Measurements from ENCODE around the gene MAFG. TPM values are rescaled to one million over a fixed set of nuclear protein-coding genes. Genes with fewer than 3 reads are reported as not detected.

The MAFG gene
- total RNA-seq, 2 donors from 2014 or later: 16.0 to 20.4 TPM

GRCh38 chr17:81951785-81952684 lies 24.5 kb upstream of the MAFG start:
- intact Hi-C loops (cut with DNase I): no loop called here
- no peak overlapping the region for H3K27ac ChIP-seq
- DNase-seq: no peak
- H3K36me3 ChIP-seq: no peaks in the 10 kb centered on the region
- no peaks in the 10 kb centered on the region for H3K27me3 ChIP-seq
- TF ChIP-seq CTCF (IDR thresholded peaks at IDR 0.05): no peak
- H3K9ac ChIP-seq (ENCODE audit: low read depth in 2 of 2, low read length in 2 of 2): no peak overlapping the region
- H3K4me3 ChIP-seq: no peak overlapping the region
- no peaks in the 10 kb centered on the region for H3K4me1 ChIP-seq
- H3K9me3 ChIP-seq: no peaks in the 10 kb centered on the region

GRCh38 chr17:81950501-81950900 lies 23.0 kb upstream of the MAFG start:
- no peak for TF ChIP-seq CTCF (IDR thresholded peaks at IDR 0.05)
- Histone ChIP-seq H3K27ac (no peak overlapping the region), H3K4me3 (no peak overlapping the region), H3K27me3 (no peaks in the 10 kb centered on the region), H3K36me3 (no peaks in the 10 kb centered on the region), H3K9me3 (no peaks in the 10 kb centered on the region), H3K4me1 (no peaks in the 10 kb centered on the region), H3K9ac (ENCODE audit: low read depth in 2 of 2, low read length in 2 of 2) (no peak overlapping the region)
- no peak for DNase-seq
- intact Hi-C loops (cut with DNase I): no loop called here

- H3K9me3 ChIP-seq: no peaks in the 10 kb centered on the region
- no peak overlapping the region for H3K9ac ChIP-seq (ENCODE audit: low read depth in 2 of 2, low read length in 2 of 2)
- no peak overlapping the region for H3K4me3 ChIP-seq
- no peak for TF ChIP-seq CTCF (IDR thresholded peaks at IDR 0.05)
- no peak overlapping the region for H3K27ac ChIP-seq
- H3K36me3 ChIP-seq: no peaks in the 10 kb centered on the region
- intact Hi-C loops (cut with DNase I): no loop called here
- no peaks in the 10 kb centered on the region for H3K27me3 ChIP-seq
- H3K4me1 ChIP-seq: no peaks in the 10 kb centered on the region
- DNase-seq: no peak
These were observed 21.3 kb upstream of the MAFG start for GRCh38 chr17:81948635-81949378.

- Histone ChIP-seq H3K27ac (no peak within 1 kb of the TSS), H3K36me3 (no peaks in the 10 kb centered on the region), H3K4me3 (no peak within 1 kb of the TSS), H3K9me3 (no peaks in the 10 kb centered on the region), H3K27me3 (peaks cover 2% of the 10 kb centered on the region), H3K4me1 (no peaks in the 10 kb centered on the region), H3K9ac (ENCODE audit: low read depth in 2 of 2, low read length in 2 of 2) (no peak within 1 kb of the TSS)
- DNase-seq: no peak
- intact Hi-C loops (cut with DNase I): no loop called here
- no peak for TF ChIP-seq CTCF (IDR thresholded peaks at IDR 0.05)
These were observed 19.7 kb upstream of the MAFG start, which contains the start of gene MYADML2 for GRCh38 chr17:81947189-81947588. Gene MYADML2, minus strand, starts transcription at chr17:81947233. Its CDS starts 5,492 bp downstream, at chr17:81941741.

GRCh38 chr17:81944858-81945257 lies 17.3 kb upstream of the MAFG start:
- peaks cover 11% of the 10 kb centered on the region for H3K27me3 ChIP-seq
- no peaks in the 10 kb centered on the region for H3K9me3 ChIP-seq
- intact Hi-C loops (cut with DNase I): no loop called here

More at GRCh38 chr17:81944858-81945257, 17.3 kb upstream of the MAFG start:
- H3K4me3 ChIP-seq: no peak overlapping the region
- no peak overlapping the region for H3K9ac ChIP-seq (ENCODE audit: low read depth in 2 of 2, low read length in 2 of 2)
- no peak for TF ChIP-seq CTCF (IDR thresholded peaks at IDR 0.05)
- H3K4me1 ChIP-seq: no peaks in the 10 kb centered on the region
- H3K27ac ChIP-seq: no peak overlapping the region
- no peaks in the 10 kb centered on the region for H3K36me3 ChIP-seq
- no peak for DNase-seq
